Left lung (tissue), 10 donors: Measurements from ENCODE around the gene RASGEF1B. TPM values are rescaled to one million over a fixed set of nuclear protein-coding genes. Genes with fewer than 3 reads are reported as not detected.

Source experiments
- ATAC-seq: fragments of 200-7000 bp; cut with Tn5 transposase; one replicate; pipeline ENCODE4 v1.9.1; 2020; ENCODE audit warnings: moderate library complexity
- DNase-seq, 4 donors: peaks; one replicate each; pipeline ENCODE4 v3.0.0-alpha.2; 2013 to 2020
- H3K27ac ChIP-seq, 2 donors: fragments of 200-600 bp; sonication (generic) in 1 of 2; one replicate each; pipeline versions ENCODE4 v1.5.0 to v1.8.0; 2020 to 2021
- H3K27me3 ChIP-seq, 2 donors: fragments of 200-600 bp; sonication (generic) in 1 of 2; one replicate each; pipeline versions ENCODE4 v1.5.0 to v1.8.0; 2020 to 2021
- H3K36me3 ChIP-seq, 2 donors: fragments of 200-600 bp; sonication (generic) in 1 of 2; one replicate each; pipeline versions ENCODE4 v1.5.0 to v1.8.0; 2020 to 2021
- H3K4me1 ChIP-seq, 2 donors: fragments of 200-600 bp; one replicate each; pipeline ENCODE4 v1.8.0; 2021
- H3K4me3 ChIP-seq, 2 donors: fragments of 200-600 bp; sonication (generic) in 1 of 2; one replicate each; pipeline versions ENCODE4 v1.5.0 to v1.8.0; 2020 to 2021; ENCODE audit warnings: mild to moderate bottlenecking in 1 of 2
- H3K9me3 ChIP-seq, 2 donors: fragments of 200-600 bp; sonication (generic) in 1 of 2; one replicate each; pipeline versions ENCODE4 v1.5.0 to v1.8.0; 2020 to 2021
- CTCF ChIP-seq, 2 donors: fragments of 200-600 bp; sonication (generic) in 1 of 2; IDR thresholded peaks; one replicate each; pipeline versions ENCODE4 v1.5.0 to v1.8.0; 2021; ENCODE audit warnings: antibody characterized with exemption in 2 of 2
- intact Hi-C, 2 donors: fragments of 100-400 bp; cut with DNase I; formaldehyde crosslinking; loops; one replicate each; pipeline versions ENCODE4 v1.11.2 to v1.14.2; 2022
- polyA plus RNA-seq, 6 donors: library from polyadenylated mRNA; unstranded; fragments of 120-200 nt; gene quantifications; one replicate each; pipeline ENCODE4 v1.2.1, GENCODE V29; 2013; ENCODE audit not compliant: insufficient read length in 6 of 6
- total RNA-seq, 2 donors: library from RNA; stranded (reverse); fragmentation: NEBNext Ultra II Directional; extraction: Animal tissue kit (Norgen Biotek cat#: 25700); gene quantifications; one replicate each; pipeline ENCODE4 v1.2.1, GENCODE V29; 2021
- donor health status: DM: no; HTN: yes; CAD: no.
- donor health status: DM: no; HTN: no; CAD: no.

The RASGEF1B gene
- total and polyA plus RNA-seq, 8 donors, result 8.4 to 34.7 (median 12.5) TPM

- intact Hi-C loops, result no loop called here
- Histone ChIP-seq H3K4me1 (peaks cover 18 to 59% of the 10 kb centered on the region in 2 donors), H3K27ac (peak overlapping the region; percentile 54 to 71), H3K36me3 (no peaks in the 10 kb centered on the region), H3K27me3 (no peaks in the 10 kb centered on the region), H3K9me3 (no peaks in the 10 kb centered on the region), H3K4me3 (no peak overlapping the region)
- no peak for TF ChIP-seq CTCF (IDR thresholded peaks at IDR 0.05)
- DNase-seq (no peak), ATAC-seq (peak; percentile 57)
Measured at GRCh38 chr4:81509191-81509590, 37.5 kb upstream of the RASGEF1B start.

GRCh38 chr4:81508411-81509185 lies 36.9 kb upstream of the RASGEF1B start:
- Histone ChIP-seq H3K36me3 (no peaks in the 10 kb centered on the region), H3K27ac (peak overlapping the region; percentile 54 to 71), H3K9me3 (no peaks in the 10 kb centered on the region), H3K4me3 (no peak overlapping the region), H3K4me1 (peaks cover 18 to 59% of the 10 kb centered on the region in 2 donors), H3K27me3 (no peaks in the 10 kb centered on the region)
- no peak for TF ChIP-seq CTCF (IDR thresholded peaks at IDR 0.05)
- intact Hi-C loops, result no loop called here
- DNase-seq (peak in 2 of 4 donors; percentile 37 to 44), ATAC-seq (peak; percentile 50)

GRCh38 chr4:81507530-81507929 lies 35.8 kb upstream of the RASGEF1B start:
- no peak for TF ChIP-seq CTCF (IDR thresholded peaks at IDR 0.05)
- Histone ChIP-seq H3K4me1 (peaks cover 18 to 56% of the 10 kb centered on the region in 2 donors), H3K27me3 (no peaks in the 10 kb centered on the region), H3K36me3 (no peaks in the 10 kb centered on the region), H3K9me3 (no peaks in the 10 kb centered on the region), H3K27ac (no peak overlapping the region), H3K4me3 (no peak overlapping the region)
- DNase-seq, result no peak
- intact Hi-C loops, result no loop called here
- no peak for ATAC-seq

GRCh38 chr4:81506731-81507130 lies 35.0 kb upstream of the RASGEF1B start:
- Histone ChIP-seq H3K27me3 (no peaks in the 10 kb centered on the region), H3K9me3 (no peaks in the 10 kb centered on the region), H3K4me1 (peaks cover 18 to 55% of the 10 kb centered on the region in 2 donors), H3K4me3 (no peak overlapping the region), H3K36me3 (no peaks in the 10 kb centered on the region), H3K27ac (peak overlapping the region; percentile 88 to 89)
- no peak for ATAC-seq
- intact Hi-C loops, result no loop called here
- DNase-seq, result no peak
- no peak for TF ChIP-seq CTCF (IDR thresholded peaks at IDR 0.05)

GRCh38 chr4:81505726-81506125 lies 34.0 kb upstream of the RASGEF1B start:
- DNase-seq (no peak), ATAC-seq (no peak)
- intact Hi-C loops, result no loop called here
- H3K27ac ChIP-seq, result peak overlapping the region; percentile 88 to 89
- TF ChIP-seq CTCF (IDR thresholded peaks at IDR 0.05), result no peak
- no peaks in the 10 kb centered on the region for H3K9me3 ChIP-seq
- peaks cover 18 to 55% of the 10 kb centered on the region in 2 donors for H3K4me1 ChIP-seq
- H3K27me3 ChIP-seq, result no peaks in the 10 kb centered on the region
- no peaks in the 10 kb centered on the region for H3K36me3 ChIP-seq
- no peak overlapping the region for H3K4me3 ChIP-seq
